GM18907 (cell line): ENCODE measurements around the gene TRIM41.
"Not testable (repeated sequence)": the region's sequence is repeated elsewhere in the genome, so short reads cannot be mapped to it uniquely, and the experiment has no call there.

Experiments
- ATAC-seq: cut with Tn5 transposase; IDR thresholded peaks from one replicate; pipeline ENCODE4 v1.9.1; 2021; ENCODE audit warnings: mild to moderate bottlenecking, moderate library complexity; ENCODE audit not compliant: unreplicated experiment

Gene TRIM41

DNA sequence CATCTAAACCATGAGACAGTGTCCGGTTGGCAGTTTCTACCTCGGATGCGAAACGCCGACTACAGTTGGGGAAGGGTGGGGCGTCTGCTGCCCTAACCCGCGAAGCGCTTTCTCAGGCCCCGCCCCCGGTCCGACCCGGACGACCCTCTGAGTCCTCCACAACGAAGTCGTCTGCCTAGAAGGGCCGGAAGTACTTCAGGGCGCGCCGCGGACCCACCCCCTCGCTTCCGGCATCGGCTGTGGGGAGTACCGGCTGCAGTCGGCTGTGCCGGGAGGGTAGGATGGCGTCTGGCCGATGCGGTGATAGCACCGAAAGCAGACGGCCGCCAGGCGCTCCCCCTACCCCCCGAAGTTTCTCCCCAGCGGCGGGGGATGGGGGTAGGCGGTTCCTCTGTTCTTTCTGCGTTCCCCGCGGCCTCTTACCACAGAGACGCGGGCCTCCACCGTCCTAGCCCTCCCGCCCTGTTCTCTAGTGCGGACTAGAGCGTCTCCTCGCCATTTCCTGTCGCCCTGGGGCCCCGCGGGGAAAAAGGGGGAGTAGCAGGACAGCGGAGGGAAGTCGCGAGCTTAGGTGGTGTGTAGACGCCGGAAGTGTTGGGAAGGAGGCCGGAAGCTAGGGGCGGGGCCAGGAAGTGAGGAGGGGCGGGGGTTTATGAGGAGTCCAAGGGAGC lies at the start of gene TRIM41:
Gene TRIM41, plus strand, starts transcription at position 224 of the 671 bp plus-strand sequence. CDS start 719 bp downstream, outside the sequence.
- peak; percentile 70 for ATAC-seq

DNA sequence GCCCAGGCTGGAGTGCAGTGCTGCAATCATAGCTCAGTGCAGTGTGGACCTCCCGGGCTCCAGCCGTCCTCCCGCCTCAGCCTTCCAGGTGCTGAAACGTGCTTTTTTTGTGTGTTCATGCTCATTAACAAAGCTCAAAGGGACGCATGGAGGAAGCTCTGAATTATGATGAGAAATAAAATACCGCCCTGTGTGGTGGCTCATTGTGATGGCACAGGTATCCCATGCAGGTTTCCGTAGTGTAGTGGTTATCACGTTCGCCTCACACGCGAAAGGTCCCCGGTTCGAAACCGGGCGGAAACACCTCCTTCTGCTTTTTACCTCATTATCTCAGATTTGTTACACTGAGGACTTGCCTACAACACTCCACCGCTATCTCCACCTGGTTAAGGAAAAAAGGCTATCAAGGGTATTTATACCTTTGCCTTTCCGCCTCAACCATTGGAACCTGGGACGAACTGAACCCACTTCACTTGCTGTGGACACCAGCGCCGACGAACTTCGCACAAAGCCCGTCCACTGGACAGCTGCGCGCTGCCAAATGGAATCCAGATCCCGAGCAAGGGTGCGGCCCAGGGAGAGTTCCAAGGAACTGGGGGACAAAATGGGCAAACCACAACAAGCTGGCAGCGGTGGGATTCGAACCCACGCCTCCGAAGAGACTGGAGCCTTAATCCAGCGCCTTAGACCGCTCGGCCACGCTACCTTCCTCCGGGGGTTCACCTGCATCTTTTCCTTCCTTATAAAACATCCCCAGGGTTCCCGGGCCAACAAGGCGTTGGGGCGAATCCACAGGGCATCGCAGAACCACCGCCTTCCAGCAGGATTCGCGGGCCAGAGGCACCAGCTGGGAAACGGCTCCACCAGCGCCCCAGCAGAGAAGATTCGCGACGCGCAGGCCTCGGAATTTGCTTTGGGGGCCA lies 49.4 kb upstream of the TRIM41 start:
- ATAC-seq, result peak; percentile 60

DNA sequence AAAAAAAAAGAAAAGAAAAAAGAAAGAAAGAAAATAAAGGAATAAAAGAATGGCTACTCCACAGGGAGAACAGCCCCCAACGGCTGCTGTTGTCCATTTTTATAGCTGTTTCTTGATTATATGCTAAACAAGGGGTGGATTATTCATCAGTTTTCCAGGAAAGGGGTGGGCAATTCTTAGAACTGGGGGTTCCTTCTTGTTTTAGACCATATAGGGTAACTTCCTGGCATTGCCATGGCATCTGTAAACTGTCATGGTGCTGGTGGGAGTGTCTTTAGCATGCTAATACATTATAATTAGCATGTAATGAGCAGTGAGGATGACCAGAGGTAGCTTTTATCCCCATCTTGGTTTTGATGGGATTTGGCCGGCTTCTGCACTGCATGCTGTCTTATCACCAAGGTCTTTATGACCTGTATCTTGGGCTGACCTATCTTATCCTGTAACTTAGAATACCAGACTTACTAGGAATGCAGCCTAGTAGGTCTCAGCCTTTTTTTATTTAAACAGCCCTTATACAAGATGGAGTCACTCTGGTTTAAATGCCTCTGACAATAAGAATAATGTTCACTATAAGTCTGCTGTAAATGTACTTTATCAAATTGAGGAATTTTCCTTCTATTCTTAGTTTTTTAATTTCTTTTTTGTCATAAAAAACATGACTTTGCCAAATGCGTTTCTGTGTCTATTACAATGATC lies 46.7 kb upstream of the TRIM41 start:
- no peak for ATAC-seq

DNA sequence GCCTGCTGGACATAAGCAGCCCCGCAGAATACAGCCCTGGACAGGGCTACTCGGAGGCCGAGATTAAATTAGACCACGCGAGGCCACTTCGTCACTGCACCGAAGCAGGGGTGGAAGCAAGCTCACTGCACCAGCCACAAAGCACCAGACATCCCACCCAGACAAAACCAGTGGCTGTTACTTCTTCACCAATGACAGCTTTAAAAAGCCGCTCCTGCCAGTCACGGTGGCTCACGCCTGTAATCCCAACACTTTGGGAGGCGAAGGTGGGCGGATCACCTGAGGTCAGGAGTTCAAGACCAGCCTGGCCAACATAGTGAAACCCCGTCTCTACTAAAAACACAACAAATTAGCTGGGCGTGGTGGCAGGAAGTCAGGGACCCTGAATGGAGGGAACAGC lies 45.5 kb upstream of the TRIM41 start:
- not testable (repeated sequence) for ATAC-seq

DNA sequence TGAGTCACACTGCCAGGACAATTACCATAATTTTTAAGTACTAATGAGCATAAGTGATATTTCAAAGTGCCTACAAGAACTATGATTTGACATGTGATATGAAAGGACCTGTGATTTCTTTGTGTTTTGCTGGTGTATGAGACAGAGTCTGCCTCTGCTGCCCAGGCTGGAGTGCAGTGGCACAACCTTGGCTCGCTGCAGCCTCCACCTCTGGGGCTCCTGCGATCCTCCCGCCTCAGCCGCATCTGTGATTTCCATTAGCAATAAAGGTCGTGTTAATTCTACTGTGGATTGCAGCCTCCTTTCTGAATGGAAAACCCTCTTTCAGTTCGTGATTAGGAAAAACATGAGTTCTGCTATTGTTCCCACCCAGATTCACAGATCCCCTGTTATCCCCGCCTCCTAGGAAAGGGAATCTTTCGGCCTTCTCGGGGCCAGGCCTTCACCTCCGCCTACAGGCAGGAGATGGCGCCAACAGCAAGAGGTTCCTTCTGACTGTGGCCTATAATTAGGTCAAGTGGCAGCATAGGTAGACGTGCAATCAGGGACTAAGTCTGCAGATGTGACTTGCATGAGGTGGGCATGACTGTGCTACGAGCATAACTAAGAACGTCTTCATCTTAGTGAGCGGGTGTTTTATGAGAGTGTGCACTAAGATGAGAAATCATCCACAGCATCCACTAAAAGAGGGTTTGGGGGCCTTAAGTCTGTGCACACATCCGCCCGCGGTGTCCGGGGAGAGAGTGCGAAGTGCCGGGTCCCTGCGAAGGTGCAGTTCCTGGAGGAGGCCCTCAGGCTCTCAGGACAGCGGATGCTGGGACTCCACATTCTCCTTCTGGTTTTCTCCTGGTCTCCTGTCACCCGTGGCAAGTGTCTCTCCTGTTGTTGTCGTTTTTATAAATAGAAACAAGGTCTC lies 41.2 kb upstream of the TRIM41 start:
- peak; percentile 56 for ATAC-seq

DNA sequence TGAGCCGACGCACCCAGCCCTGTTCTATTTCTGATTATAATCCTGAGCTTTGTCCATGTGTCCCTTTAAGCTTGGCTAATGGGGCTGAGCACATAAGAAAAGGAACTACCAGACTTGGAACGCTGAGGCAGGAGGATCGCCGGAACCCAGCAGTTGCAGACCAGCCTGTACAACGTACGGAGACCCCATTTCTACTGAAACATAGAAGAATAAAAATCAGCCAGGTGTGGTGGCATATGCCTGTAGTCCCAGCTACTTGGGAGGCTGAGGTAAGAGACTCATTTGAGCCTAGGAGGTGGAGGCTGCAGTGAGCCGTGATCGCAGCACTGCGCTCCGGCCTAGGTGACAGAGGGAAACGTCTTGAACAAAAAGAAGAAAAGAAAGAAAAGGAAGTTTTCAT lies 40.4 kb upstream of the TRIM41 start:
- ATAC-seq, result no peak

DNA sequence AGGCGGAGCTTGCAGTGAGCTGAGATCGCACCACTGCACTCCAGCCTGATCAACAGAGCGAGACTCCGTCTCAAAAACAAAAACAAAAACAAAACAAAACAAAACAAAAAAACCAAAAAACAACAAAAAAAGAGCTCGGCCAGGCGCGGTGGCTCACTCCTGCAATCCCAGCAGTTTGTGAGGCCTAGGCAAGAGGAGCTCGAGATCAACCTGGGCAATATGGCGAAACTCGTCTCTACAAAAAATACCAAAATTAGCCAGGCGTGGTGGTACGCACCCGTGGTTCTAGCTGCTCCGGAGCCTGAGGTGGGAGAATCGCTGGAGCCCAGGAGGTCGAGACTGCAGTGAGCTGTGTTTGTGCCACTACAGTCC lies 38.2 kb upstream of the TRIM41 start:
- no peak for ATAC-seq

DNA sequence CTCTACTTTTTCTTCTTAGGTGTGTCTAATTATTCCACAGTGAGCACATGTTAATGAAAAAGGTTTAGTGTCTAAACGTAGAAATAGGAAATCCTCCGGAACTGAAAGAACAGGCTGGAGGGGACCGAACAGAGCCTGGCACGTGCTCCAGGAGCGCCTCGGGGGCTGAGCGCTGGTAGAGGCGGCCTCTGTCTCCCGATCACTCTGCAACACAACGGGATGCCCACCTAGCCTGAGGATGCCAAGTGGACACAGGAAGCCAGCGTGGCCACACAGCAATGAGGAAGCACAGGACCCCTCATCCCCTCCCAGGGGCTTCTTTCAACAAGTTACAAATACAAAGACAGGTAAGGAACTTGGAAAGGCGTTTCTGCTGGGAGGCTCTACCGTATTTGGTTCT lies 37.5 kb upstream of the TRIM41 start:
- no peak for ATAC-seq

DNA sequence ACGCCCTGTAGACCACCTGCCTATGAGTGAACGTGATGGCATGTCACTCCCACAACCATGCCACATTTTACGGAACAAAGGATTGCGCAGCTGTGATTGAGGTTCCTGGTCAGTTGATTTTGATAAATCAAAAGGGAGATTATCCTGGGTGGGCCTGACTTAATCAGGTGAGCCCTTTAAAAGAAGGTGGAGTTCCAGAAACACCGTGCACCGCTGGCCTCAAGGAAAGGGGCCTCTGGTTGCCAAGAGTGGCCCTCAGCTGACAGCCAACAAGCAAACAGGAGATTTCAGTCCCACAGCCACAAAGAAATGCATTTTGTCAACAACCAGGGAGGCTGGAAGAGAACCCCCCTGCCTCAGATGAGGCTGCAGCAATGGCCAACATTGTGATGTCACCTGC lies 37.1 kb upstream of the TRIM41 start:
- no peak for ATAC-seq

DNA sequence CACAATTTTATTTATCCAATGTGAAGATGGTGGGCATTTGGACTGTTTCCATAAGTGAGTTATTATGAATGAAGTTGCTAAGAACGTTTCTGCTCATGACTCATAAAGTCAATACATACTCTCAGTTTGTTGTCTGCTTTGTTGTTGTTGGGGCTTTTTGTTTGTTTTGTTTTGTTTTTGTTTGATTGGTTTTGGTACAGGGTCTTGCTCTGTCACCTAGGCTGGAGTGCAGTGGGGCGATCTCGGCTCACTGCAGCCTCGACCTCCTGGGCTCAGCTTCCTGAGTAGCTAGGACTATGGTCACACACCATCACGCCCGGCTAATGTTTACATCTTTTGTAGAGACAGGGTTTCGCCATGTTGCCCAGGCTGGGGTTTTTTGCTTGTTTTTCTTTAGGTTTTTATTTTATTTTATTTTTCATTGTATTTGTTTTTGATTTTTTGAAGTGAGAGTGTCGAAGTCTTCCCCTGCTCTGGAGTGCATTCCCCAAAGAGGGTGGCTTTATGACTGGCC lies 36.0 kb upstream of the TRIM41 start:
- no peak for ATAC-seq

DNA sequence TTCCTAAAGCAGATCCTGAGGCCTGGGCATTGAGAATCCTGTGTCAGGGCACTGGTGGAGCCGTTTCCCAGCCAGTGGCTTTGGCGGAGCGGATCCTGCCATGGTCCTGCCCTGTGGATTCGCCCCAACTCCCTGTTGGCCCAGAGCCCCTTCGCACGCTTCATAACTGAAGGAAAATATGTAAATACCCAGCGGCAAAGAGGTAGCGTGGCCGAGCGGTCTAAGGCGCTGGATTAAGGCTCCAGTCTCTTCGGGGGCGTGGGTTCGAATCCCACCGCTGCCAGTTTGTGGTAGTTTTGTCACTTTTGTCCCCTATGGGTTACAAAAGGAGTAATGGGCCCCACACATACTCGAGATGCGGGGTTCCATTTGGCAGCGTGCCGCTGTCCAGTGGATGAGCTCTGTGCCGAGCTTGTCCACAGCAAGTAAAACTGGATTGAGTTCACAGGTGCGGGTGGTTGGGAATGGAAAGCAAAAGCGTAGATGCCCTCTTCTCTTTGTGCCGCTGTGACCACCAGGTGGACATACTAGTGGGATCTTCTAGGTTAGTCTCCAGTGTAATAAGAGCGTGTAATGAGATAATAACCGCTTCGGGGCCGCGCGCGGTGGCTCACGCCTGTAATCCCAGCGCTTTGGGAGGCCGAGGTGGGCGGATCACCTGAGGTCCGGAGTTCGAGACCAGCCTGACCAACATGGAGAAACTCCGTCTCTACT lies 35.4 kb upstream of the TRIM41 start:
- no peak for ATAC-seq

DNA sequence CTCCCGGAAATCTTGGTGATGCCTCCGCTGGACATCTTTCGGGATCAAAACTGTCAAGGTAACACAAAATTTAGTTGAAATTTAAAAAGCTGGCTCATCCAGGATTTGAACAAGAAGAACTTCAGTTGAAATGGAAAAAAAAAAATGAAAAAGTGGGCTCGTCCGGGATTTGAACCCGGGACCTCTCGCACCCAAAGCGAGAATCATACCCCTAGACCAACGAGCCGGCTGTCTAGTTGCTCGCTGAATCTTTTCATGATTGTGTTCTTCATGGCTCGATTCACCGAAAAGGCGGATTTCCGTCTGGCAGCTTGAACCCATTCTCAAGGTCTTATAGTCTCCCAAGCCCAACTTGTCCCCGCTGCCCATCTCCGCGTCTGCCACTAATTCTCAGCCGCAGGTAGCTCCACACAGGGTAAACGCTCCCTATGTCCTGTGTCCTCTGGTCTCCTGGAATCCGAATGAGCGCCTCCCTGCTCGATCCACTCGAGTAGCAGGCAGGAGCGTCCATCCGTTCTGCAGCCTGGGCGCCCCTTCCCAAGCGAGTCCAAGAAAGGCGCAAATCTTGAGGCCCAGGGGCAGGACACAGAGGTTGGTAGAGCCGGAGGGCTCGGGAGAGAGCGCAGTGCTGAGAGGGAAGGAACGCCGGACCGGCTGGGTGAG lies 34.2 kb upstream of the TRIM41 start:
- no peak for ATAC-seq

DNA sequence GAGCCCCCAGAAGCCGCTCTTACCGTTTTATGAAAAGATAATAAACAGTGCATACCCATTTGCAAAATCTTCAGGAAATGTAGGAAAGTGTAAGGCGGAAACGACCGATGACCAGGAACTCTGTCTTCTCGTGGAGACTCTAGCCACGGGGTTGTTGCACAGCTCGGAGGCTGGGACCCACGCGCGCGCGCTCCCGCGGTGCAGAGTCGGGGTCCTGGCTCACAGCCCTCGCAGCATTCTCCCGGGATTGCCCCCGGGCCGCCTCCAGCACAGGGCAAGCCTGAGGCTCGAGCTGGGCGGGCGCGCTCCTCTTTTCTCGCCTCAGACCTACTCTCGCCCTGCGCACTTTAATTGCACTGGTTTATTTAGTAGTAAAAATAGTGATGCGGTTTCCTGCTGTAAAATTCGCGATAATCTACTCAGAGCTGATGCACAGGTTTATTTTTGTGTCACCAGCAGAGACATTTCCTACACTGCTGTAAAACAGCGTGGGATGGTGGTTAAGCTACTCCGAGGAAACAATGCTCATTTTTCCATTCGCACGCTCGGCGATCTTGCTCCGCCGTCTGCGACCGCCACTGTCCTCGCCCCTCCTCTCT lies 33.6 kb upstream of the TRIM41 start:
- no peak for ATAC-seq

DNA sequence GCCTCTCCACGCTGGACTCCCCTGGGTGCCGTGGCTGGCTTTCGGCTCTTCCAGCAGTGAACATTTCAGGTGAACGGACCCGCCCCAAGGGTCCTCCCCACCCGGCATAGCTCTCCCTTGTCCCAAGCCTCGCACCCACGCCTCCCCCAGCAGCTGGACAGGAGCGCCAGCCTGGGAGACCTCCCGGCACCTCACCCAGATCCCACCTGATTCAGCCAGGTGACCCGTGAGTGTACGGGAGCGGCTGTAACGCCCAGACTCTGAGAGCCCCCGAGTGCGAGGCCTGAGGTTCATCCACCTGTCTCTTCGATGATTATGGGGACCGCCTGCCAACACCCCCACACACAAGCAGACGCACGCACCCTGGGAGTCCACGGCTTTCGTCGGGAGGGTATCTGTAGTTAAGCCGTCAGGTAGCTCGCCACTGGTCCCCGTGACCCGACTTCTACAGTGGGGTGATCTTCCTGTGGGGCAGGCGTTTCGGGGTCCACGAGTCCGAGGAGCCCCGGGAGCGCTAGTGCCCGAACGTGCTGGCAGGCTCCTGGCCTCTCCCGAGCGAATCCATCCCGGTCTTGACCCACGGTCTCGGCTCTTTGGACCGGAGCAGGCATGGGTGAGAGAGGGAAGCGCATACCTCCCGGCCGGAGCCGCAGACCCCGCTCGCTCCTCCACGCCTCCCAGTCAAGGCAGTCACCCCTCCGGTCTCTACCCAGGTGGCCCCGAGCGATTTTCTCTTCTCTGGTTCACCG lies 32.9 kb upstream of the TRIM41 start:
- no peak for ATAC-seq

DNA sequence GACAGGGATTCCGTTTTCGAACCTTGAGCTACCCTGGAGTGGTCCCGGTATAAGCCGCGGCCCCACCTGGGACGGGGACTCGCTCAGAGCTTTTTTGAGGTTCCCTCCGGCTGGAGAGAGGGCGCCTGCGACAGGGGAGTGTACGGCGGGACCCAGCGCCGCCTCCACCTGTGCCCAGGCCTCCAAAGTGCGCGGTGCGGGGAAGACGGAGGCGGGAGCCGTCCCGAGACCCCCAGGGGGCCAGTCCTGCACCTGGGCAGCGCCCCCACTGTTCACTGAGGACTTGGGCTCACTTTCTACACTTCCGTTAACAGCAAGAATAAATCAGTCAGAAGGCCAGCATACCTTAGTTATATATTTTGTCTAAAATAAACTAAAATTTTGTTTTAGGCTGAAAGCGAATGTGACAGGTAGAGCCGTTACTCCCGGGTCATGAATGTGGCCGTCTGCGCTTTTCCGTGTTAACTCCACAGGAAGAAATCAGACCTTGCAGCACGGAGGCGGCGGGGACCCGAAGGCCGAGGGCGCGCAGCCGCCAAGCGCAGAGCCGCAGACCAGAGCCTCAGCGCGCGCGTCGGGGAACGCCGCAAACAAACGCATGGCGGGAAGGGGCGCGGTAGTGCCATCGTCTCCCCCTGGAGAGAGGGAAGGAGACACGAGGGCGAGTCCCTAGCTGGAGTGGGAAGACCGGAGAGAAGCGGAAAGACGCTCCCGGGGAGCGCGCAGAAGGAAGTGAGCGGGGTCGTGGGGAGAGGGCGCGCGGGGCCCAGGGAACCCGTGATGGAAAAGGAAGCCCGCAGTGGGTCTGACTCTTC lies 32.2 kb upstream of the TRIM41 start:
- peak; percentile 14 for ATAC-seq

DNA sequence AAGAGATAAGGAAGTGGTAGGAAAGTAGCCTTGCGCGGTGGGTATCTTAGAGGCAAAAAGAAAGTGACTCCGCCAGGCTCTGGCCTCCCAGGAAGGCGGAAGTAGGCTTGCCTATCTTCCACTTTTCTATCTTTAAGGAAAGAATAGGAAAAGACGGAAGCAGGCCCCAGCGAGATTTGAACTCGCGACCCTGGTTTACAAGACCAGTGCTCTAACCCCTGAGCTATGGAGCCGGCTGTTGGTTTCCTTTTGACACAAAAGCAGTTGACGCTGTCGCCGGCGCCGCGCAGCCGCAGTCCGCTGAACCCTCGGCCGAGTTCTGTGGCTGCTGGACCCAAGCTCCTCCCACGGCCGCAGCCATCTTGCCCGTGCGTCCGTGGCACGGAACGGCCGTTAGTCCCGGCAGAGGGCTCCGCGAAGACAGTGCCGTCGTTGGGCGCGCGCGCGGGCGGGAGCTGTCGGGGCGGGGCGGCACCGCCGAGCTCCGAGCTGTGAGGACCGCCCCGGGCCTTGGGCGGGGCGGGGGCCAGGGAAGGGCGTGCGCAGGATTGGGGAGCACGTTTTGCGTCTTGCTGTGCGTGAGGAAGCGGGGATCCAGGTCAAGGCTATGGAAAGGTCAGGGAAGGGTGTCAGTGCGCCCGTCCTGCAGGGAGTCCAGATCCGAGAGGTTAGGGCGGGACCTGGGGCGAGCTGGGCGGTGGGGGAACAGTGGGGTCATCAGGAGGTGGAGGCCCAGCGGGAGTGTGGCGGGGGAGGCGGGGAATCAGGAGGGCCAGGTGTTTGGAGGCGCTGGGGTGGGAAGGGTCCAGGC lies 31.4 kb upstream of the TRIM41 start:
- ATAC-seq, result peak; percentile 56
